Amniotic epithelial cell (primary cell): ENCODE data around the gene RBL1.
A peak's percentile ranks its signal among the peaks of the same experiment; 100 is the strongest.
"Not testable (repeated sequence)": the region's sequence is repeated elsewhere in the genome, so short reads cannot be mapped to it uniquely, and the experiment has no call there.

Source experiments
- DNase-seq: peaks from one replicate; pipeline ENCODE4 v3.0.0-alpha.2; 2010; ENCODE audit warnings: low read depth

RBL1 gene

GRCh38 chr20:37095599-37096414, at the start of gene RBL1:
TSS of gene RBL1 (minus strand) at chr20:37095997. CDS start at chr20:37095928, 69 bp downstream.
- DNase-seq = peak; percentile 80

- DNase-seq = peak; percentile 39
Observed at GRCh38 chr20:37144856-37145404, 49.1 kb upstream of the RBL1 start.

GRCh38 chr20:37142708-37143107, 46.9 kb upstream of the RBL1 start:
- peak; percentile 55 for DNase-seq

- DNase-seq = peak; percentile 80
Observed at GRCh38 chr20:37137547-37137946, 41.8 kb upstream of the RBL1 start.

- no peak for DNase-seq
Observed at GRCh38 chr20:37133952-37134351, 38.2 kb upstream of the RBL1 start.

GRCh38 chr20:37131486-37131885, 35.7 kb upstream of the RBL1 start:
- DNase-seq = peak; percentile 7

GRCh38 chr20:37128803-37129202, 33.0 kb upstream of the RBL1 start:
- DNase-seq = no peak

GRCh38 chr20:37126290-37126689, 30.5 kb upstream of the RBL1 start:
- DNase-seq = not testable (repeated sequence)

- DNase-seq = peak; percentile 25
Observed at GRCh38 chr20:37123441-37123840, 27.6 kb upstream of the RBL1 start.

- DNase-seq = no peak
Observed at GRCh38 chr20:37120497-37120896, 24.7 kb upstream of the RBL1 start.

- no peak for DNase-seq
Observed at GRCh38 chr20:37119356-37120036, 23.7 kb upstream of the RBL1 start.

GRCh38 chr20:37114012-37114411, 18.2 kb upstream of the RBL1 start:
- DNase-seq = no peak

- DNase-seq = no peak
Observed at GRCh38 chr20:37111926-37112455, 16.2 kb upstream of the RBL1 start.

- DNase-seq = no peak
Observed at GRCh38 chr20:37108676-37109075, 12.9 kb upstream of the RBL1 start.

GRCh38 chr20:37102571-37102970, 6.8 kb upstream of the RBL1 start:
- no peak for DNase-seq

- DNase-seq = no peak
Observed at GRCh38 chr20:37096415-37097041, 731 bp upstream of the RBL1 start.

- DNase-seq = no peak
Observed at GRCh38 chr20:37095108-37095598, 644 bp downstream of the RBL1 start.

GRCh38 chr20:37090407-37090806, 5.4 kb downstream of the RBL1 start:
- DNase-seq = peak; percentile 25

GRCh38 chr20:37081717-37082289, 14.0 kb downstream of the RBL1 start:
- DNase-seq = peak; percentile 13

- DNase-seq = no peak
Observed at GRCh38 chr20:37077009-37077408, 18.8 kb downstream of the RBL1 start.

GRCh38 chr20:37075932-37076685, 19.7 kb downstream of the RBL1 start:
- DNase-seq = peak; percentile 10
